DMS 273 (cell line): ENCODE measurements around the gene MCM6.

Experiments
- DNase-seq: peaks from one replicate; lab custom pipeline; 2025; ENCODE audit not compliant: unreplicated experiment; lab: John Stamatoyannopoulos, UW

Gene MCM6

DNA sequence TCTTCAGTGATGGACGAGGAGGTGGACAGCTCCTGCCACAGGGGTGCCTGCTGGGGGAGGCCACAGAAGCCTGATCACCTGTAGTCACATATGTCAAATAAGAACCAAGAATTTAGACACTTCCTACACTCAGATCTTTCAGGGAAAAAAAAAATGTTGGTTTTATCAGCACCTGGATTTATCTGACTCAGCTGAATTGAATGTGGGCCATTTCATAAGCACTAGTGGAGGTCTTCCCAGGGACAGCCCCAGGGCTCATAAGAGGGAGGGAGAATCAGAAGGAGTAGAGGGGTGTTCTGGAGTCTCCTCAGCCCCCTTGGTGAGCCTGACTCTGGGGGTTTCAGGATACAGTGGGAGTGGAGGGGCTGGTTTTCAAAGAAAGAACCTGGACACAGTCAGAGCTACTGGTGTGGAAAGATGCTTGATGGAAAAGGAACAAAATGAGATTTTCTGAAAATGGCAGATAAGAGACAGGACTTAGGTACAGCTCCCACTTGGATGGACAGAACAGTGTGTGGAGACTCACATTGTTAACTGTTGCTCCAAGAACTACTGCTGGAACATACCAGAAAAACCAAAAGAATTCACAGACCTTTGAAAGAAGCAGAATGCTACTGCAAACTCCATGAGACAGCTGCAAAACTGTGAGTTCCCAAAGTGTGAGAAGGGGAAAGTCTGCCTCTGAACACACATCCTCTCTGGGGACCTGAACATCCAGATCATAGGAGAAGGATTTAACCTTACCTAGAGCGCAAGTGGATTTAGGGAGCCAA, 84.6 kb downstream of the MCM6 start:
- DNase-seq: no peak

GRCh38 chr2:135790423-135790822, 85.8 kb downstream of the MCM6 start:
- DNase-seq: no peak
